Esophagus muscularis mucosa (tissue), 4 donors: ENCODE results near the gene ZBTB39.
"Not testable (repeated sequence)": the region's sequence is repeated elsewhere in the genome, so short reads cannot be mapped to it uniquely, and the experiment has no call there.

ENCODE experiments used
- EP300 ChIP-seq: sonication (generic); formaldehyde crosslinking; IDR thresholded peaks from one replicate; pipeline ENCODE4 v1.6.1; 2017; ENCODE audit warnings: antibody characterized with exemption
- POLR2A ChIP-seq: fragments of 450-650 bp; IDR thresholded peaks from one replicate; pipeline ENCODE4 v1.6.1; 2017; ENCODE audit warnings: antibody characterized with exemption, moderate library complexity, mild to moderate bottlenecking, low read depth
- POLR2AphosphoS5 ChIP-seq, 2 donors: sonication (generic); formaldehyde crosslinking; IDR thresholded peaks; one replicate each; pipeline ENCODE4 v1.6.1; 2017; ENCODE audit warnings: antibody characterized with exemption in 2 of 2
- TF ChIP-seq, protein P1 (sequence below), 3 experiments: fragments of 200-600 bp in 2 of 3; fragments of 450-650 bp in 1 of 3; sonication (generic) in 2 of 3; IDR thresholded peaks; one replicate each; pipeline ENCODE4 v1.5.1; 2017 to 2019; ENCODE audit warnings: antibody characterized with exemption in 3 of 3, mild to moderate bottlenecking in 2 of 3, moderate library complexity in 1 of 3

DNA sequence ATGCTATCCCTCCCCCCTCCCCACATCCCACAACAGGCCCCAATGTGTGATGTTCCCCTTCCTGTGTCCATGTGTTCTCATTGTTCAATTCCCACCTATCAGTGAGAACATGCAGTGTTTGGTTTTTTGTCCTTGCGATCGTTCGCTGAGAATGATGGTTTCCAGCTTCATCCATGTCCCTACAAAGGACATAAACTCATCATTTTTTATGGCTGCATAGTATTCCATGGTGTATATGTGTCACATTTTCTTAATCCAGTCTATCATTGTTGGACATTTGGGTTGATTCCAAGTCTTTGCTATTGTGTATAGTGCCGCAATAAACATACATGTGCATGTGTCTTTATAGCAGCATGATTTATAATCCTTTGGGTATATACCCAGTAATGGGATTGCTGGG, 46.8 kb upstream of the ZBTB39 start:
- not testable (repeated sequence) for TF ChIP-seq POLR2A; EP300; POLR2AphosphoS5 (IDR thresholded peaks at IDR 0.05)
- TF ChIP-seq, protein P1, sequence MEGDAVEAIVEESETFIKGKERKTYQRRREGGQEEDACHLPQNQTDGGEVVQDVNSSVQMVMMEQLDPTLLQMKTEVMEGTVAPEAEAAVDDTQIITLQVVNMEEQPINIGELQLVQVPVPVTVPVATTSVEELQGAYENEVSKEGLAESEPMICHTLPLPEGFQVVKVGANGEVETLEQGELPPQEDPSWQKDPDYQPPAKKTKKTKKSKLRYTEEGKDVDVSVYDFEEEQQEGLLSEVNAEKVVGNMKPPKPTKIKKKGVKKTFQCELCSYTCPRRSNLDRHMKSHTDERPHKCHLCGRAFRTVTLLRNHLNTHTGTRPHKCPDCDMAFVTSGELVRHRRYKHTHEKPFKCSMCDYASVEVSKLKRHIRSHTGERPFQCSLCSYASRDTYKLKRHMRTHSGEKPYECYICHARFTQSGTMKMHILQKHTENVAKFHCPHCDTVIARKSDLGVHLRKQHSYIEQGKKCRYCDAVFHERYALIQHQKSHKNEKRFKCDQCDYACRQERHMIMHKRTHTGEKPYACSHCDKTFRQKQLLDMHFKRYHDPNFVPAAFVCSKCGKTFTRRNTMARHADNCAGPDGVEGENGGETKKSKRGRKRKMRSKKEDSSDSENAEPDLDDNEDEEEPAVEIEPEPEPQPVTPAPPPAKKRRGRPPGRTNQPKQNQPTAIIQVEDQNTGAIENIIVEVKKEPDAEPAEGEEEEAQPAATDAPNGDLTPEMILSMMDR (IDR thresholded peaks at IDR 0.05): not testable (repeated sequence)
